NCI-H82 (cell line): Measurements from ENCODE around the gene PDE10A.
"Not testable (repeated sequence)": the region's sequence is repeated elsewhere in the genome, so short reads cannot be mapped to it uniquely, and the experiment has no call there.

Source experiments
- DNase-seq: peaks from one replicate; lab custom pipeline; 2025; lab: John Stamatoyannopoulos, UW

The PDE10A gene

DNA sequence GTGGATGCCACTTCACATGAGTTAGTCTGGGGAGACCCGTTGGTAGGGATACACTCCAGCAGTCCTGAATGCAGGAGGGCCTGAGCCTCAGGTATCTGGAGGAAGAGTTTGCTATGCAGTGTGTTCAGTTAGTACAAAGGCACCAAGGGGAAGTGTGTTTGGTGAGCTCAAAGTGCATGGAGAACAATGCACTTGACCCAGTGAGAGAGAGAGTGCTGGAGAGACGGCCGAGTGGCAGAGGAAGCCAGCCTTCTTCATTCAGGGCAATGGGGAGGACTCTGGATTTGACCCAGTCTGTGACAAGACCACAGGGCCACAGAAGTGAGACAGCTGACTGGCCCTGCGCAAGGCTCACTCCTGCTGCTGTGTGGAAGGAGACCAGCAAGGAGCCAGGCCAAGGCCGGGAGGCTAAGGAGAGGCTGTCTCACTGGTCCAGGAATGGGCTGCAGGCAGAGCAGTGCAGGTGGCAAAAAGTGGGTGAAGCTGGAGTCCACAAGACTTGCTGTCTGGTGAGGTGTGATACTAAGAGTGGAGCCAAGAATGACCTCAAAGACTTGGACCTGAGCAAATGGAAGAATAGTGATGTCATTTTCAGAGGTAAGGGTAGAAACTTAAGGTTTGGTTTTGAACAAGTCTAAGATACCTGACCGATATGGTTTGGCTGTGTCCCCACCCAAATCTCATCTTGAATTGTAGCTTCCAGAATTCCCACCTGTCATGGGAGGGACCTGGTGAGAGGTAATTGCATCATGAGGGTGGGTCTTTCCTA is 38.0 kb downstream of the PDE10A start:
- no peak for DNase-seq

DNA sequence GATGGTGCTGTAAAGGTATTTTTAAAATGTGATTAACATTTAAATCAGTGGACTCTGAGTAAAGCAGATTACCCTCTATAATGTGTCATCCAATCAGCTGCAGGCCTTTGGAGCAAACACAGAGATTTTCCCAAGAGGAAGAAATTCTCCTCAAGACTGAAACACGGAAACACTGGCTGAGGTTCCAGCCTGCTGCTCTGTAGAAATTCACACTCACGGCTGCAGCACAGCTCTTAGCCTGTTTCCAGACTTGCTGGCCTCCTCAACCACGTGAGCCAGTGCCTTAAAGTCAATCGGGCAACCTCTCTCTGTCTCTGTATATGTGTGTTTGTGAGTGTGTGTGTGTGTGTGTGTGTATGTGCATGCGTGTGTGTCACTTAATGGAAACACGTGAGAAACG is 41.1 kb downstream of the PDE10A start:
- no peak for DNase-seq

DNA sequence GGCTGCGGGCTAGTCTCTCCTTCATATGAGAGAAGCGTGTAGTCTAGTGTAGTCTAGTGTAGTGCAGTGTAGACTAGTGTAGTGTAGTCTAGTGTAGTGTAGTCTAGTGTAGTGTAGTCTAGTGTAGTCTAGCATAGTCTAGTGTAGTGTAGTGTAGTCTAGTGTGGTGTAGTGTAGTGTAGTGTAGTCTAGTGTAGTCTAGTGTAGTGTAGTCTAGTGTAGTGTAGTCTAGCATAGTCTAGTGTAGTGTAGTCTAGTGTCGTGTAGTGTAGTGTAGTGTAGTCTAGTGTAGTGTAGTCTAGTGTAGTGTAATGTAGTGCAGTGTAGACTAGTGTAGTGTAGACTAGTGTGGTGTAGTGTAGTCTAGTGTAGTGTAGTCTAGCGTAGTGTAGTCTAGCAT is 44.1 kb downstream of the PDE10A start:
- DNase-seq: not testable (repeated sequence)

DNA sequence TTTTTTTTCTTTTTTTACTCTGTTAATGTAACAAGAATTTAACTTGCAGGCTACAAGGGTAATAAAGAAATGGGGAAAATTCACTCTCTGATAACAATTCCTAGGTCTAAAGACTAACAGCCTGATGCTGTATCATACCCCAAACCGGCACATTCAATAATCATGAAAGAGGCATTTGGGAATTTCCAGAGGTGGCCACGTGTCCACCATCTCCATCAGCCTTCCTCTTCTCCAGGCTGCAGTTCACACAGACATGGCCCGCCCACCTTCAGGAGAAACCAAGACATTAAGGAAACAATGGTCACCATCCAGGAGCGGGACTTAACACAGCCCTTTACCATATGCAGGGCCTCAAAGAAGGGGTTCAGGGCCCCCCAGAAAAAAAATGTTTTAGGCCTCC is 44.8 kb downstream of the PDE10A start:
- DNase-seq: no peak

DNA sequence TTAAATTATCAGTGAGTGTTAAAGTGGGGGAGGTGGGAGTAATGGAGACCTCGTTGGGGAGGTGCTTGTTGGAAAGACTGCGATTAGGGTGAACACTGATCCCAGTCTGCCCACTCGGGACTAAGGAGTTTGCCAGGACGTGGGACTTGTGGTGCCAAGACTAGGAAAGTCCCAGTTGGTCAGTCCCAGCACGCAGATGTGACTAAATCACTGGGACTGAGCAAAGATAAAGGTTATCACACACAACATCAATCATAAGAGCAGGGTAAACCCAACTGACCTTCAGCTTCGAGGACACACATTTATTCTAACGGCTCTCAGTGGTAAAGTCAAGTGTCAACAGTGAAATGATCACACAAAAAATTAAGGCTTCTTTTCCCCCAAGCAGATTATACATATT is 45.5 kb downstream of the PDE10A start:
- DNase-seq: no peak

DNA sequence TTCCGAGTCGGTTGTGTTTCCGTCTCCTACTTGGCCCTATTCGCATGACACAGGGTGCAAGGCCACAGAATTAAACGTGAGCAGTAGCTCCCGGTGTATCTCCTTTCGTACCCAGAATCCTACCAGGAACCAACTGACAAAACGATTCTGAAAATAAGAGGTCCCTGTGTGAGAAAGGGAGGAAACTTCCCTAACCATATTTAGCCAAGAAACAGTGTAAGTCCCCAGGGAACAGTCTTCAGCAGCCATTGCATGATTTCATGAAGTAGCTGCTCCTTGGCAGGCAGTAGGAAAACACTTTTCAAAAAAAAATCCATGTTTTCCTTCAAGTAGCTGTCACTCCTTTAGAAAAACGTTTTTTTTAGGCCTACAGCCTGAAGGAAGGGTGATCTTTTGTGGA is 46.9 kb downstream of the PDE10A start:
- no peak for DNase-seq

DNA sequence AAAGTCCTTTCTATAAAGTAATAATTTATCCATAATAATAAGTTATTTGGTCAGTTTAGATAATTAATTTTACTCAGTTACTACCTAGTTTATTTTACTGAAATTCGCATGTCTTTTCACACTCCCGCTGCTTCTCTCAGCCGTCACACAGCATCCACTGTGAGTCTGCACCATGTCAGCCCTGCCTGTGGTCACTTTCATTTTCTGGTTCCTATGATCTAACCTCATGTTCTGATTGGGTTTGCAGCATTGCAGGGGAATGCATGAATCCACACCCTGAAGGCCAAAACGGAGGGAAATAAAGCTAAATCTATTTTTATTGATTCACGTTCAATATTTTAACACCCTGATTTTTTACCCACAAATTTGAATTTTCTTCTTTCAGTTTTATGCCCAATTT is 47.4 kb downstream of the PDE10A start:
- no peak for DNase-seq

DNA sequence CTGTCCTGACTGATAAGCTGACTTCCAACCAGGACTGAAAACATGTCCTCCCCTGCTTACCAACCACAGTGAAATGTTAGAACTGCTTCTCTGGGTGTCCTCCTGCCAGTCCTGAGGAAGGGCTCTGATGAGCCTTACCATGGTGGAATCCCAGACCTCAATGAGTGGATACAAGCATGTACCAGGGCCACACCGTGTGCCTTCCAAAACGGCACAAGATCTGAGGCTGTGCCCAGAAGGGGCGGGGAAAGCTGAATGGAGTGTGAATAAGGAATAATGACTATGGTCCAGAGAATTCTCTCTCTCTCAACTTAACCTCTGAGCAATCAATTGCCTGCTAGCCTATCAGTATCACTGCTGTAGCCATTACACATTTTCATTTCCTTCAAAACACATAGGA is 51.7 kb downstream of the PDE10A start:
- DNase-seq: no peak

DNA sequence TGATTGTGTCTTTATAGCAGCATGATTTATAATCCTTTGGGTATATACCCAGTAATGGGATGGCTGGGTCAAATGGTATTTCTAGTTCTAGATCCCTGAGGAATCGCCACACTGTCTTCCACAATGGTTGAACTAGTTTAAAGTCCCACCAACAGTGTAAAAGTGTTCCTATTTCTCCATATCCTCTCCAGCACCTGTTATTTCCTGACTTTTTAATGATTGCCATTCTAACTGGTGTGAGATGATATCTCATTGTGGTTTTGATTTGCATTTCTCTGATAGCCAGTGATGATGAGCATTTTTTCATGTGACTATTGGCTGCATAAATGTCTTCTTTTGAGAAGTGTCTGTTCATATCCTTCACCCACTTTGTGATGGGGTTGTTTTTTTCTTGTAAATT is 54.5 kb downstream of the PDE10A start:
- not testable (repeated sequence) for DNase-seq

DNA sequence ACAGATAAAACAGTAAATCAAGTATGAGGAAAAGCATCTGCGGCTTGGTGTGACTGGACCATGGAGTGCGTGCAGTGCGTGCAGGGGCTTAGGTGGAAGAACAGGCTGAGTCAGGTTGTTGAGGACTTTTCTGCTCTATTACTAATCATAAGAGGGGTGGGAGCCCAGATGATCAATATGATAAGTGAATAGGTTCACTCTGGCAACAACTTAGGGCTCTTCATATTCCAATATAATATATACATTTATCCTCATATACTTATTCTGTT is 56.4 kb downstream of the PDE10A start:
- DNase-seq: no peak

DNA sequence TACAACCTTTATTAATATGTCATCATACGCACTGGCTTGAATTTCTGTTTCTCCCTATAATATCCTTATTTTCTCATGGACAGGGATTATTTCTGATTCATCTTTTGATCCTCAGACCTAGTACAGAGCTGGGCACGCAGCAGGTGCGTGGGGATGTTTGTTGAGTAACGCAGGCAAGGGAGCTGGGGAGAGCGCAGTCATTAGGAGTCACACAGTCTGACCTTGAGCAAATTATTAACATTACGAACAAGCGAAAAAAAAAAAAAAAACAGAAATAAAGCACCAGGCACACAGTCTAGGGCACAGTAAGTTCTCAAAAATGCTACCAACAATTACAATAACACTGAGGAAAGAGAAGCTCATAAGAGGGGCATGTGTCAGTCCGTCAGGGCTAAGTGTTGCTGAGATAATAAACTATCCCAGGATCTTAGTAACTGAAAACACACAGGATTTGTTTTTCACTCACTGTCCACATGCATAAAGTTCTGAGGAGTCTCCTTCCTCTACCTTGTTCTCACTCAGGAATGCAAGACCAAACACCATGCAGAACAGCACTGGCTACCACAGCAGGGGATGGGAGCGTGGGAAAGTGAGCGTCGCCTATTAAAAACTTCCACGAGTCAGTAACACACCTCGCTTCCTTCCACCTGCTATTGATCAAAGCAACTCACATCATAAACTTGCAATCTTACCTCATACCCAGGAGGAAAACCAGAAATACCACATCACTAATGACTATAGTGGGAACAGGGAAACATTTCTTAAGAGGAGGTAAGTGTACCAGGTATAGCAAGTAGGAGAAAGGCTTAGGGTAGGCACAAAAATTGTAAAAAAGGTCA is 56.9 kb downstream of the PDE10A start:
- no peak for DNase-seq

DNA sequence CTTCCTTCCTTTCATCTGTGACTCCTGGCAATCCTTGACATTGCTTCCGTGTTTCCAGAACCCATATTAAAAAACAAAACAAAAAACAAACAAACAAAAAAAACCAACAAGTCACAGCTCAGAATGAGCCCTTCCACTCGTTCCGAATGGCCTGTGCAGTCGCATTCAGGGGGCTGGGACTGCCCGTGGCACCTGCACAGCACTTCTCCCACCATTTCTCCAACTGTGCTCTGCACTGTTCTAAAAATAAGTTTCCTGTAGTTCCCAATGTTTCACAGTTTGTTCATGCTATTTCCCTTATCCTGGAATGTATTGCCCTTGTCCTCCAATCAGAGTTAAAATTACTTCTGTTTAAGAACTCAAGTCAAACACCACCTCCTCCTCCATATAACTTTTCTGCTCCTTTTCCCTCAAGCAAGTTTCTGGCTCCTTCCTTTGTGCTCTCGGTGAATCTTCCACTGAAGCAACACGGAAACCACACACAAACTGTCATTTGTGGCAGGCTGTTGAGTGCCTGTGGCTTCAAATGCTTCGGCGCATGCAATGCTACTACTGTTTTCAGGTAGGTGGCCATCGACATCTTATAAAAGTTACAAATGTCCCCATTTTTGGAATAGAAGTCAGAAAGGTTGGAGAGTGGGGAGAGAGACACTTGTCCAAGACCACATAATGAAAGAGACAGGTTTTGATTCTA is 57.7 kb downstream of the PDE10A start:
- DNase-seq: no peak

DNA sequence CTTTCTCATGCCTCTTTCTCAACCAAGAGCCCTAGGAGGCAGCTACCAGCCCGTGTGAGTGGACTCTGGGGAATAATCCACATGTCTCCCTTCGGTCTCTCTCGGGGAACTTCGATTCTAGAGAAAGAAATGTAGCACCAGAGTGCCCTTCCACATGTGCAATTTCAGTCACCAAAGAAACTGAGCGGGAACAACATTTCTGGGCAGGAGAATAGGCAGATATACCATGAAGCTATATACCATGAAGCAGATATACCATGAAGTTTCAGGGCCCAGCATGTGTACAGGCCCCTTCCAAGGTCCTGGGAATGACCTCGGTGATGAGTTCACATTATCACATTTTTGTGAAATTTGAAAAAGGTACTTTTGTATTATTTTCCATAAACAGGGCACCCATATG is 60.8 kb downstream of the PDE10A start:
- no peak for DNase-seq

DNA sequence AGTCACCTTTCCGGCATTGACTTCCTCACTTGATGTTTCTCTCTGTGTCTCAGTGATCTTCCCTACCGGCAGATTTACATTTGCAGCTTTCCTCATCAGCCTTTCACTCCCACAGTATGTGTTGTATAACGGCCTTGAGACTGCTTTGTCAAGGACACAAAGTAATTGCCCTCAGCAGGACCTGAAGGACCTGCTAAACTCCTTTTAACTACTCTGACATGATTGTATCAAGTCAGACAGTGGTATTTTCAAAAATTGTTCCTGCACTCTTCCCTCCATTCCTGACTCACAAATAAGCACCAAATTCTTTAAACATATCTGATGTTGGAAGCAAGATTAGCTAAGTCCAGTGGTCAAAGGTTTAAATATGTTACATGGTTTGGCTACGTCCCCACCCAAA is 62.4 kb downstream of the PDE10A start:
- no peak for DNase-seq

DNA sequence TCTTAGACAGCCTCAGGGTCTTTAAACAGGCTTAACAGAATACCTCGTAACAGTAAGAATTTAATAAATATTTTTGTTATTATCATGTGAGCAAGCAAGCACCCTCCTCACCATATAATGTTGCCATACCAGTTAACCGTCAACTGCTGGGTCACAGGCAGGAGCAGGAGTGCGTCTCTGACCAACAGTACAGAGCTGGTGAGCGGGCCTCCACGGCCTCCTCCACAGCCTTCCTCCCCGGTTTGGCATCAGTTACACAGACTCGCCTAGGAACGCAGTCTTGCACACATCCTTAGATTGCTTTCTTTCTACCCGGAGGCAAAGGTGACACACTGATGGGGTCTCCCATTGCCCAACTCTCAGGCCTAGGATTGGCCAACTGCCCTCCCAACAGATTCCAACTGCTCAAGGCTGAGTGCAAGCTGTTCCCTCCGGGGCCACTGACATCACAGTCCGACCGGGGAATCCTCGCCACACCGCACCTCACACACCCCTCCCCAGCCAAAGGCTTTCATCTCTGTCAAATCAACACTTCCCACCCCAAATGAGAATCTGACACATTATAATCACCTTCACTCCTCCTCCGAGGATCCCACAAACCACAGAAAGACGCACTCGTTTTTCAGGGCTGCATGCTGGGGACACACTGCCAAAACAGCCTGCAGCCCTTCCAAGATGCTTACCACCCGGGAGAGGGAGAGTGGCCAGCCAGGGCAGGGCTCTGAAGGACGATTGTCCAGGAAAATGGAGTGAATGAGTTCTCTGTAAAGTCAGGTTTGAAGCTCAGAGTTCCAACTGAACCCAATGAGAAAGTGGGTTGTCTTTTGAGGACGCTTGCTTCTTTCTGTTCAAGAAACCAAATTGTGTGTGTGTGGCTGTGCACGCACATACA is 63.2 kb downstream of the PDE10A start:
- no peak for DNase-seq

DNA sequence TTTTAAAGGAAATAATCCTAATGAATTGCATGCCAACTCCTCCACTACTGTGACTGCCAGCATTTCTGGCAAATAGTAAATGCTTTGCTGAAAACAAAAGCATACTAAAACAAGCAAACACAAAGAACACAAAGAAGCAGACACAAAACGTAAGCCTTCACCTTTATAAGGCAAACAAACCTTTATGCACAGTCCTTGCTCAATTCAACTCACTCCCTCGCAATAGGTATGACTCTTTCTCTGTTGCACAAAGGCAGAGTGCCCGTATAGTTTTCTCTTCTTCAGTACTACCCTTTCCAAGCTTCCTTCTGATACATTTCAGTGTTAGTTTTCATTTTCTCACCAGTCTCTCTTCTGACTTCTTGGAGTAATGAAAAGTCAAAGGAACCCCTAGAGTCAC is 63.9 kb downstream of the PDE10A start:
- DNase-seq: no peak

DNA sequence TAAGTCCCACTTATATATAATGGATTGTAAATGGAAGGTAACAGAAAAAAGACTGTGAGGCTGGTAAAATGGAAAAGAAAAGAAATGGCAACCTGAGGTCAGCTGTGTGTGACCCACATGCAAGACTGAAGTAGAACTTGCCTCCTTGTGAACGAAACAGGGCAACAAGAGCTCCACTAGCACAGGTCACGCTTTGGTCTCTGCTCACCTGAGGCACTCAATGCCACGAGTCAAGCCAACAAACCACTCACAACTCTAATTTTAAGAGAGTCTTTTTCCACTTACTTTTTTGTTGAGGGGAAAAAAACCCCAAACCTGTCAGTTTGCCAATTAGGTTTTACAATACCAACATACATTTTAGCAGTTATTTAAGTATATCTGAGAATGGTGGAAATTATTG is 65.2 kb downstream of the PDE10A start:
- DNase-seq: no peak

DNA sequence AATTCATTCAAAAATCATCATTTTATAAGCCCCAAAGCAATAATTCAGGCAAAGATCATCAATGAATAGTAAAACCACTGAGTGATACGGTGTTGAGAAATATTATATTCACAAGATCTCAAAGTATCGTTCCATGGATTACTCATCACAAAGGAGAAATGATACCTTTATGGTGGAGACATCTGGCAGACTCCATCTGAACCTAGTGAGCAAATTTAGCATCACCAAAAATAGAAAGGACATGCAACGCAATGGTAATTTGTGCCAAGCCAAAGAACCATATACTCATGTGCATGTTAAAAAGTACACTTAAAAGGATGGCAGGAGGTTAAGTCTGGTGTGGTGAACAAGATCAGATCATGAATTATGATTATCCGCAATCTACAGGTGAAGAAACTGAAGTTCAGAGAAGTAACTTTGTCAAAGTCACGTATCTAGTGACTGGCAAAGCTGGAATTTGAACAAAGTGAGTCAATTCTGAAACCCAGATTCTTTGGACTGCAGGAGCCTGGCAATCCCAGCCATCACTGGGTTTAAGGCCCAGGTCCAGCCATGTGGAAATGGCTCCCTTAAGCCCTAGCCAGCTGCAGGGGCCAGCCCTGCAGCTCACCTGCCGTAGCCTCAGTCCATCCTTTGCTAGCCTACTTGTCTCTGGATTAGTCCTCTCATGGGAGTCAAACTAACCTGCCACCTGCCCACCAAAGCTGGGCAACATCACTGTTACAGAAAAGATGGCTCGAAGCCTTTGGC is 68.3 kb downstream of the PDE10A start:
- DNase-seq: no peak

DNA sequence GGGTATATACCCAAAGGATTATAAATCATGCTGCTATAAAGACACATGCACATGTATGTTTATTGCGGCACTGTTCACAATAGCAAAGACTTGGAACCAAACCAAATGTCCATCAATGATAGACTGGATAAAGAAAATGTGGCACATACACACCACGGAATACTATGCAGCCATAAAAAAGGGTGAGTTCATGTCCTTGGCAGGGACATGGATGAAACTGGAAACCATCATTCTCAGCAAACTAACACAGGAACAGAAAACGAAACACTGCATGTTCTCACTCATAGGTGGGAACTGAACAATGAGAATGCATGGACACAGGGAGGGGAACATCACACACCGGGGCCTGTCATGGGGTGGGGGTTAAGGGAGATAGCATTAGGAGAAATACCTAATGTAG is 70.1 kb downstream of the PDE10A start:
- DNase-seq: not testable (repeated sequence)

DNA sequence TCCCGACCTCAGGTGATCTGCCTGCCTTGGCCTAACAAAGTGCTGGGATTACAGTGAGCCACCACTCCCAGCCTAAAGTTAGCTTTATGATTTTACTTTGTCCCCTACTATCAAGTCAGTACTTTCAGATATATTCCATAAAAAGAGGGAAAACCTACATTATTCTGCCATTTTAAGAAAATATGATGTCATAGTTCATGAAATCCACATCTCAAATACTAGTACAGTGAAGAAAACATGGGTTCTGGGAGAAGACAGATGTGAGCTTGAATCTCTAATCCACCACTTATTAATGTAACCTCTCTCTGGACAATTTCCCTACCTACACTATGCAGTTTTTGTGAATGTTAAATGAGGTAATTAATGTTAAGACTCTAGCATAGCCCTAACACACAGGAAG is 74.5 kb downstream of the PDE10A start:
- DNase-seq: no peak

DNA sequence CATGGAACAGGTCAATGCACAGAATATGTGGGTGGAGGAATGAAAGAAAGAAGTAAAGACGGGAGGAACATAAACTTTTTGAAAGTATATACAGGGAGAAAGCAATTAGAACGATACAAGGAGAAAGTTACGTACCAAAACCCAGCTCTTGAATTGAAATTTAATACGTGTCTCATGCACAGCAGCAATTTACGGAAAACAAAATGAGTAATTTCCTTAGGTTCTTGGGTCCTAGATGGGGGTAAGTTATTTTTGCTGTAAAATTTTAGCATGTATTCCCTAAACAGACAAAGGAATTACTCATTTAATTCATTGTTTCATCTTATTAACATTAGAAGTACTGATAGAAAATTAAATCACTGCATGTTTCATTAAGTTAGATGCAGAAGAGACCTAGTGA is 75.8 kb downstream of the PDE10A start:
- no peak for DNase-seq
